B cell (primary cell): ENCODE measurements around the gene XYLT1.

Experiments used
- CTCF ChIP-seq: fragments of 200-600 bp; IDR thresholded peaks from one replicate; pipeline ENCODE4 v1.8.0; 2022; ENCODE audit warnings: antibody characterized with exemption, mild to moderate bottlenecking
- EZH2 ChIP-seq: IDR thresholded peaks from 2 replicates; pipeline ENCODE4 v1.6.1; 2012; ENCODE audit warnings: borderline replicate concordance, low read depth, mild to moderate bottlenecking, moderate library complexity, low read length; ENCODE audit not compliant: insufficient read depth, poor library complexity, severe bottlenecking

GRCh38 chr16:17228048-17228707, 242.6 kb downstream of the XYLT1 start:
- no peak for TF ChIP-seq CTCF
- TF ChIP-seq EZH2: no peak
